Measurements from ENCODE around the gene TAC4.

GRCh38 chr17:49874911-49875310 is 27.0 kb upstream of the TAC4 start:
- no peak for TF ChIP-seq POLR2A (IDR thresholded peaks at IDR 0.05)
- TF ChIP-seq, protein P1, sequence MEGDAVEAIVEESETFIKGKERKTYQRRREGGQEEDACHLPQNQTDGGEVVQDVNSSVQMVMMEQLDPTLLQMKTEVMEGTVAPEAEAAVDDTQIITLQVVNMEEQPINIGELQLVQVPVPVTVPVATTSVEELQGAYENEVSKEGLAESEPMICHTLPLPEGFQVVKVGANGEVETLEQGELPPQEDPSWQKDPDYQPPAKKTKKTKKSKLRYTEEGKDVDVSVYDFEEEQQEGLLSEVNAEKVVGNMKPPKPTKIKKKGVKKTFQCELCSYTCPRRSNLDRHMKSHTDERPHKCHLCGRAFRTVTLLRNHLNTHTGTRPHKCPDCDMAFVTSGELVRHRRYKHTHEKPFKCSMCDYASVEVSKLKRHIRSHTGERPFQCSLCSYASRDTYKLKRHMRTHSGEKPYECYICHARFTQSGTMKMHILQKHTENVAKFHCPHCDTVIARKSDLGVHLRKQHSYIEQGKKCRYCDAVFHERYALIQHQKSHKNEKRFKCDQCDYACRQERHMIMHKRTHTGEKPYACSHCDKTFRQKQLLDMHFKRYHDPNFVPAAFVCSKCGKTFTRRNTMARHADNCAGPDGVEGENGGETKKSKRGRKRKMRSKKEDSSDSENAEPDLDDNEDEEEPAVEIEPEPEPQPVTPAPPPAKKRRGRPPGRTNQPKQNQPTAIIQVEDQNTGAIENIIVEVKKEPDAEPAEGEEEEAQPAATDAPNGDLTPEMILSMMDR (IDR thresholded peaks at IDR 0.05): no peak

Data from esophagus squamous epithelium (tissue), 4 donors.